M059J (cell line): ENCODE measurements around the gene RPL4. TPM values are rescaled to one million over a fixed set of nuclear protein-coding genes. Genes with fewer than 3 reads are reported as not detected.

Source experiments
- DNase-seq: peaks from one replicate; pipeline ENCODE4 v3.0.0-alpha.2; 2012; ENCODE audit warnings: low read depth
- total RNA-seq: library from RNA; depleted of rRNA; stranded (reverse); fragments of >200 nt; shearing (Covaris generic); gene quantifications from 2 replicates; pipeline ENCODE4 v1.2.3, GENCODE V29; 2014; rRNA removed

RPL4 gene
- total RNA-seq, 1 experiment from 2014 or later, result 2,422 TPM

DNA sequence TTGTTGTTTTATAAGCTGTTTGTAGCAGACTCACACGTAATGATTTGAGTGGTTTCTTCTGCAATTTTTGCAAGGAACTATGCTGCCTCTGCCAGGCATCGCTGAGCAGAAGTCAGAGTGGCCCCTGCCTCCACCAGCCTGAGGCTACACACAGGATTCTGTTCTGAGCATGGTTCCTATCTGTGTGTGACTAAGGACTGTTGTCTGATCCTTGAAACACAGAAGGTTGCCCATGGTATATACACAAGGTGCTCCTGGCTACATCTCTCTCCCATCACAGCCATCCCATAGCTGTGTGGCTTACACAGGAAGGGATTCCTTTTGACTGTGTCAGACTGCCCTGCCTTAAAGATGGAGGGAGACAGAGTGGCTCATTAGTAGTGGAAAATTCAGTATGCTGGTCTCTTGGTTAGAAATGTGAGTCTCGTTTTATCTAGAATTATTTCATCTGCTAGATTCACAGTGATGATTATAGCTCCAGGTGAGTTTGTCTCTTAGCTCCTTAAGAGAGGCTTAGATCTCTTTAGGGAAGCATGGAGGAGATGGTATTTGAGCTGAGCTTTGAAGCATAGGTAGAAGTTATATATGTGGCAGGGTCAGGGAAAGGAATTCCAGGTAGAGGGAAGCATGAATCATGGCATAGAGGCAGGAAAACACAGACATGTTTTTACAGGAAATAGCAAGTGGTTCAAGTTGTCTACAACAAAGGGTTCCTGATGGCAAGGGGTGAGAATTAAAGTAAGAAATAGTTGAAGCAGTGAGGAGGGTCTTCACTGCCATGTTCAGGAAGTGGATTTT is 44.6 kb downstream of the RPL4 start:
- DNase-seq, result peak; percentile 82

DNA sequence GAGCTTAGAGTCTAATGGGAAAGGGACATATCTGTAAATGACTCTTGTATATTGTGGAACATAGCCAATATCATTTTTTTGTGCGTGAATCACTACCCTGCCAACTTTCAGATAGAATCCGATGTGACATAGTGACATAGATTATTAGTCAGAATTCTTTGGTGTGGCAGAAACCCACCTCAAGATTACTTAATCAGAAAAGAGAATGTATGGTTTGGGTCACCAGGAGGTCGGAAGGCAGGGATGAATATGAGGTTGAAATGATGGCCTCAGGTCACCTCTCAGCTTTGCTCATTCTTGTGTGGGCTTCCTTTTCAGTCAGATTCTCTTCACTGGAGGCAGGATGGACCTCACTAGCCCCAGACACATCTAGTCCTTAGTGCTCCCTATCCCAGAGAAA is 48.4 kb downstream of the RPL4 start:
- DNase-seq, result peak; percentile 66

DNA sequence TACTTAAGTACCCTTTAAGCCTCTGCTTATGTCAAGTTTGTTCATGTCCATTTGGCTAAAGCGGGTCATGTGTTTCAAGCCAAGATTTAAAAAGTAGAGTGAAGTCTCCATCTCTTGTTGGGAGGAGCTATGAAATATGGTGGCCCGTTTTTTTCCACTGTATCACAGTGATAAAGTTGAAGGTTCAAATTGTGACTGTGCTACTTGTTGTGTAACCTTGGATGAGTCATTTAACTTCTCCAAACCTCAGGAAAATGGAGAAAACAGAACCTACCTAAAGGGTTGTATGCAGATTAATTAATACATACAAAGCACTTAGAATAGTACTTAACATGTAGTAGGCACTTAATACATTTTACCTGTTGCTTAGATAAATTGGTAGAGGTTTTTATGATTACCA is 50.5 kb downstream of the RPL4 start:
- peak; percentile 53 for DNase-seq

DNA sequence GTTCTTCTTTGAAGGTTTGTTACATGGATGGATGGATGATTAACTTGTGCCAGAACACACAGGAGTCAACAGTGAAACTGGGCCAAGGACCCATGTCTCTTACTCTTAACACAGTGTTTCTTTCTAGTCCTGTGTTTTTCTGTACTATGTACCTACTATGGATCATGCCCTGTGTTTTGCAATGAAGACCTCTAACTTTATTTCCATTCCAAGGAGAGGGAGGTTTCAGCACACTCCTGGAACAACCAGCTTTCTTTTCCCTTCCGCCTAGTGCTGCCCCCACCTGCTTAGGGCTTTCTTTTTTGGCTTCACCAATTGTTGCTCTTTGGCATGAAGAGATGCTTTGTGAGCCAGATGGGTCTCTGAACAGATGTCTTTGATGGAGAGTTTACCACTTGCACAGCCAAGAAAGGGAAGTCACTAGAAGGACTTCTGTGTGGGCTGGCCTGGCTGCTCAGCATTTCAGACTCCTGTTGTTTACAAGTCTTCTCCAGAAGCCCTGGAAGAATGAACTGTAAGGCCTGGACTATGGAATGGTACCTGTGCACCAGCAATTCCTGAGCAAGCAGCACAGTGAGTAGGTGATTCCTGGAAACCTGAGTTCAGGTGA is 51.6 kb downstream of the RPL4 start:
- DNase-seq, result no peak

DNA sequence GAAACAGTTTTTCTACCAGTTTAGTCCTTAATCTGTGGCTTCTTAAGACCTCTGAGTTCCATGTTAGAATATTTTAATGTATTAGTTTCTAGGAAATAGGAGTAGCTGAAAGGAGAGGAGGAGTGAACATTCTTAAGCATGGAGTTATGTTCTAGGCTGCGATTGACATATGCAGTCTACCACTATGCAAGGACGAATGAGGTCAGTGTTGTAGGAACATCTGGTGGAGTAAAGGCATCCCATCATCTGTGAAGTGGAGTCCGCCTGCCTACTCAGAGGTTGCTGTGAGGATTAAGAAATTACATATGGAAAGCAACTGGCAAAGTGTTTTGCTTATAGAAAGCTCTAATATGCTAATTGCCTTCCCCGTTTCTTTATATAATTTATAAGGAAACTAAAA is 52.2 kb downstream of the RPL4 start:
- DNase-seq, result no peak

Other genes starting within 250 kb of the RPL4 start
- gene DIS3L, start 211.3 kb downstream of the RPL4 start, total RNA-seq, result 9.9 and 11.4 TPM in 2 replicates
- gene TIPIN, start 148.2 kb downstream of the RPL4 start, total RNA-seq, result 17.9 and 25.2 TPM in 2 replicates
- gene MAP2K1, start 117.9 kb downstream of the RPL4 start, total RNA-seq, result 49.0 and 65.6 TPM in 2 replicates
- gene SNAPC5, start 7.1 kb downstream of the RPL4 start, total RNA-seq, result 38.4 and 44.9 TPM in 2 replicates
- gene ZWILCH, start 471 bp upstream of the RPL4 start, total RNA-seq, result 27.2 and 53.5 TPM in 2 replicates
- 4.6 and 7.6 TPM in 2 replicates for gene LCTL, start 61.1 kb upstream of the RPL4 start, total RNA-seq
- gene SMAD6, start 197.4 kb upstream of the RPL4 start, total RNA-seq, result 8.0 and 12.7 TPM in 2 replicates